Renal cortical epithelial cell (primary cell): ENCODE data around the gene STRBP. TPM values are rescaled to one million over a fixed set of nuclear protein-coding genes. Genes with fewer than 3 reads are reported as not detected.
"Not testable (repeated sequence)": the region's sequence is repeated elsewhere in the genome, so short reads cannot be mapped to it uniquely, and the experiment has no call there.

Source experiments
- DNase-seq: peaks from one replicate; pipeline ENCODE4 v3.0.0-alpha.2; 2011; ENCODE audit warnings: low read depth
- total RNA-seq: library from RNA; depleted of rRNA; stranded (reverse); fragments of >200 nt; gene quantifications from 2 replicates; pipeline ENCODE4 v1.2.3, GENCODE V29; 2014

STRBP gene
- total RNA-seq, 1 donor from 2014 or later, result 23.8 TPM

GRCh38 chr9:123249162-123249561, 19.2 kb downstream of the STRBP start:
- DNase-seq, result not testable (repeated sequence)

GRCh38 chr9:123248630-123249029, 19.8 kb downstream of the STRBP start:
- DNase-seq, result peak; percentile 12

- no peak for DNase-seq
Measured at GRCh38 chr9:123246534-123246933, 21.9 kb downstream of the STRBP start.

- DNase-seq, result no peak
Measured at GRCh38 chr9:123239726-123240125, 28.7 kb downstream of the STRBP start.

GRCh38 chr9:123238365-123238764, 30.0 kb downstream of the STRBP start:
- no peak for DNase-seq

GRCh38 chr9:123237220-123237619, 31.2 kb downstream of the STRBP start:
- DNase-seq, result no peak

GRCh38 chr9:123235448-123235847, 32.9 kb downstream of the STRBP start:
- no peak for DNase-seq

- no peak for DNase-seq
Measured at GRCh38 chr9:123234853-123235252, 33.5 kb downstream of the STRBP start.

- no peak for DNase-seq
Measured at GRCh38 chr9:123232332-123232731, 36.1 kb downstream of the STRBP start.

GRCh38 chr9:123231421-123231820, 37.0 kb downstream of the STRBP start:
- DNase-seq, result no peak

- DNase-seq, result no peak
Measured at GRCh38 chr9:123228967-123229366, 39.4 kb downstream of the STRBP start.

- DNase-seq, result peak; percentile 25
Measured at GRCh38 chr9:123225995-123226394, 42.4 kb downstream of the STRBP start.

GRCh38 chr9:123225374-123225813, 43.0 kb downstream of the STRBP start:
- peak; percentile 87 for DNase-seq

GRCh38 chr9:123220127-123220526, 48.3 kb downstream of the STRBP start:
- no peak for DNase-seq

GRCh38 chr9:123218831-123219230, 49.6 kb downstream of the STRBP start:
- no peak for DNase-seq

GRCh38 chr9:123217128-123217654, 51.2 kb downstream of the STRBP start:
- no peak for DNase-seq

- no peak for DNase-seq
Measured at GRCh38 chr9:123216251-123216797, 52.1 kb downstream of the STRBP start.

- DNase-seq, result no peak
Measured at GRCh38 chr9:123211081-123211480, 57.3 kb downstream of the STRBP start.

GRCh38 chr9:123208626-123209174, 59.7 kb downstream of the STRBP start:
- no peak for DNase-seq

GRCh38 chr9:123206065-123206464, 62.3 kb downstream of the STRBP start:
- no peak for DNase-seq

GRCh38 chr9:123201083-123201482, 67.3 kb downstream of the STRBP start:
- no peak for DNase-seq

- not testable (repeated sequence) for DNase-seq
Measured at GRCh38 chr9:123200469-123200868, 67.9 kb downstream of the STRBP start.

GRCh38 chr9:123196124-123196523, 72.3 kb downstream of the STRBP start:
- no peak for DNase-seq

GRCh38 chr9:123194023-123194422, 74.4 kb downstream of the STRBP start:
- DNase-seq, result no peak
